Esophagus muscularis mucosa (tissue), 3 donors: Measurements from ENCODE around the gene OAF.

ENCODE experiments used
- POLR2A ChIP-seq: fragments of 450-650 bp; IDR thresholded peaks from one replicate; pipeline ENCODE4 v1.6.1; 2017; ENCODE audit warnings: antibody characterized with exemption, moderate library complexity, mild to moderate bottlenecking, low read depth
- POLR2AphosphoS5 ChIP-seq, 2 donors: sonication (generic); formaldehyde crosslinking; IDR thresholded peaks; one replicate each; pipeline ENCODE4 v1.6.1; 2017; ENCODE audit warnings: antibody characterized with exemption in 2 of 2
- TF ChIP-seq, protein P1 (sequence below), 3 experiments: fragments of 200-600 bp in 2 of 3; fragments of 450-650 bp in 1 of 3; sonication (generic) in 2 of 3; IDR thresholded peaks; one replicate each; pipeline ENCODE4 v1.5.1; 2017 to 2019; ENCODE audit warnings: antibody characterized with exemption in 3 of 3, mild to moderate bottlenecking in 2 of 3, moderate library complexity in 1 of 3

DNA sequence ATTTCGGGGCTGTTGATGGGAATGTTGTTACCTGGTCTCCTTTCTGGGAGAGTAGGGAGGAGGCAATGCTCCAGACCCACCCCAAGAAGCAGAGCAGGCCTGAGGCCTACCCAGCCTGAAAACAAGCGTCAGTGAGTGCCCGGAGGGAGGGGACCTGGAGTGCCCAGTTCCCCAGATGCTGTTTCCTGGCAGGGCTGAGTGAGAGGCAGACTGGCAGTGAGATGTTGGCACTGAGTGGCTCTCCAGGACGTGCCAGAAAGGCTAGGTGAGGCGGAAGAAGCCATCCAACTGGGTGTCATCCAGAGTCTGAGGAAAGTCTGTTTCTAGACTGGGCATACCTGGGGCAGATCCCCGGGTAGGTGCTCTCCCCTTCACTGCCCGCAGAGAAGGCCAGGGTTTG is 30.4 kb downstream of the OAF start:
- TF ChIP-seq, protein P1, sequence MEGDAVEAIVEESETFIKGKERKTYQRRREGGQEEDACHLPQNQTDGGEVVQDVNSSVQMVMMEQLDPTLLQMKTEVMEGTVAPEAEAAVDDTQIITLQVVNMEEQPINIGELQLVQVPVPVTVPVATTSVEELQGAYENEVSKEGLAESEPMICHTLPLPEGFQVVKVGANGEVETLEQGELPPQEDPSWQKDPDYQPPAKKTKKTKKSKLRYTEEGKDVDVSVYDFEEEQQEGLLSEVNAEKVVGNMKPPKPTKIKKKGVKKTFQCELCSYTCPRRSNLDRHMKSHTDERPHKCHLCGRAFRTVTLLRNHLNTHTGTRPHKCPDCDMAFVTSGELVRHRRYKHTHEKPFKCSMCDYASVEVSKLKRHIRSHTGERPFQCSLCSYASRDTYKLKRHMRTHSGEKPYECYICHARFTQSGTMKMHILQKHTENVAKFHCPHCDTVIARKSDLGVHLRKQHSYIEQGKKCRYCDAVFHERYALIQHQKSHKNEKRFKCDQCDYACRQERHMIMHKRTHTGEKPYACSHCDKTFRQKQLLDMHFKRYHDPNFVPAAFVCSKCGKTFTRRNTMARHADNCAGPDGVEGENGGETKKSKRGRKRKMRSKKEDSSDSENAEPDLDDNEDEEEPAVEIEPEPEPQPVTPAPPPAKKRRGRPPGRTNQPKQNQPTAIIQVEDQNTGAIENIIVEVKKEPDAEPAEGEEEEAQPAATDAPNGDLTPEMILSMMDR (IDR thresholded peaks at IDR 0.05): no peak
- no peak for TF ChIP-seq POLR2A
- no peak for TF ChIP-seq POLR2AphosphoS5 (IDR thresholded peaks at IDR 0.05)
